GM12891 (cell line): ENCODE results near the gene ADCY1.

Experiments used
- POLR2A ChIP-seq: IDR thresholded peaks from 2 replicates; pipeline ENCODE4 v1.6.1; 2011; ENCODE audit warnings: low read depth, low read length, control low read depth
- POLR2AphosphoS5 ChIP-seq: IDR thresholded peaks from 2 replicates; pipeline ENCODE4 v1.6.1; 2011; ENCODE audit warnings: low read depth, low read length, control low read depth
- POU2F2 ChIP-seq: IDR thresholded peaks from 2 replicates; pipeline ENCODE4 v1.6.1; 2011; ENCODE audit warnings: low read depth, mild to moderate bottlenecking, control low read depth, low read length, moderate library complexity
- TAF1 ChIP-seq: IDR thresholded peaks from 2 replicates; pipeline ENCODE4 v1.6.1; 2011; ENCODE audit warnings: low read depth, low read length, control low read depth

- TF ChIP-seq POLR2A (no peak), POLR2AphosphoS5 (no peak), TAF1 (no peak), POU2F2 (no peak)
Observed at GRCh38 chr7:45696476-45696875, 122.3 kb downstream of the ADCY1 start.
